Ascending aorta (tissue), 2 donors: Measurements from ENCODE around the gene PSORS1C2. TPM values are rescaled to one million over a fixed set of nuclear protein-coding genes. Genes with fewer than 3 reads are reported as not detected.

ENCODE experiments used
- DNase-seq, 2 donors: peaks; one replicate each; pipeline ENCODE4 v3.0.0-alpha.2; 2019; ENCODE audit warnings: low spot score in 2 of 2
- H3K27ac ChIP-seq, 2 donors: fragments of 200-600 bp; sonication (generic); one replicate each; pipeline ENCODE4 v1.5.1; 2016 to 2017; ENCODE audit warnings: mild to moderate bottlenecking in 1 of 2
- H3K27me3 ChIP-seq: fragments of 200-600 bp; sonication (generic); one replicate; pipeline ENCODE4 v1.5.1; 2017
- H3K36me3 ChIP-seq, 2 donors: fragments of 200-600 bp; sonication (generic); one replicate each; pipeline ENCODE4 v1.5.1; 2016
- H3K4me1 ChIP-seq, 2 donors: fragments of 200-600 bp; sonication (generic); one replicate each; pipeline ENCODE4 v1.5.1; 2016 to 2017; ENCODE audit warnings: mild to moderate bottlenecking in 1 of 2
- H3K4me3 ChIP-seq, 2 donors: fragments of 200-600 bp; sonication (generic); one replicate each; pipeline ENCODE4 v1.5.1; 2016 to 2017; ENCODE audit warnings: mild to moderate bottlenecking in 1 of 2
- H3K9me3 ChIP-seq, 2 donors: fragments of 200-600 bp; sonication (generic); one replicate each; pipeline ENCODE4 v1.5.1; 2016
- CTCF ChIP-seq, 3 experiments: fragments of 200-600 bp in 2 of 3; fragments of 450-650 bp in 1 of 3; sonication (generic) in 2 of 3; IDR thresholded peaks; one replicate each; pipeline ENCODE4 v1.5.1; 2016 to 2019; ENCODE audit warnings: antibody characterized with exemption in 3 of 3, mild to moderate bottlenecking in 1 of 3, moderate library complexity in 1 of 3
- intact Hi-C: fragments of 100-400 bp; cut with DNase I; formaldehyde crosslinking; loops from one replicate; pipeline ENCODE4 v1.15.1; 2023
- total RNA-seq: library from RNA; depleted of rRNA; stranded (reverse); fragments of >200 nt; gene quantifications from one replicate; pipeline ENCODE4 v1.1.0, GENCODE V29; 2016

PSORS1C2 gene
- total RNA-seq, 1 donor from 2014 or later: 5.2 TPM

- no peak for TF ChIP-seq CTCF (IDR thresholded peaks at IDR 0.05)
- no peak overlapping the region for H3K27ac ChIP-seq
- no peaks in the 10 kb centered on the region for H3K36me3 ChIP-seq
- H3K4me3 ChIP-seq: no peak overlapping the region
- DNase-seq: no peak
- no peaks in the 10 kb centered on the region for H3K9me3 ChIP-seq
- H3K27me3 ChIP-seq: no peaks in the 10 kb centered on the region
- H3K4me1 ChIP-seq: no peaks in the 10 kb centered on the region
- intact Hi-C loops: no loop called here
Measured at GRCh38 chr6:31096656-31097055, 42.2 kb downstream of the PSORS1C2 start.

- H3K4me3 ChIP-seq: no peak overlapping the region
- no peaks in the 10 kb centered on the region for H3K9me3 ChIP-seq
- no peaks in the 10 kb centered on the region for H3K27me3 ChIP-seq
- intact Hi-C loops: no loop called here
- H3K27ac ChIP-seq: no peak overlapping the region
- no peaks in the 10 kb centered on the region for H3K4me1 ChIP-seq
- no peak for DNase-seq
- H3K36me3 ChIP-seq: no peaks in the 10 kb centered on the region
- TF ChIP-seq CTCF (IDR thresholded peaks at IDR 0.05): no peak
Measured at GRCh38 chr6:31096215-31096614, 42.7 kb downstream of the PSORS1C2 start.

GRCh38 chr6:31094389-31094881 is 44.4 kb downstream of the PSORS1C2 start:
- intact Hi-C loops: no loop called here
- TF ChIP-seq CTCF (IDR thresholded peaks at IDR 0.05): no peak
- Histone ChIP-seq H3K9me3 (no peaks in the 10 kb centered on the region), H3K4me3 (no peak overlapping the region), H3K27ac (no peak overlapping the region), H3K4me1 (no peaks in the 10 kb centered on the region), H3K27me3 (no peaks in the 10 kb centered on the region), H3K36me3 (no peaks in the 10 kb centered on the region)
- no peak for DNase-seq

- no peaks in the 10 kb centered on the region for H3K4me1 ChIP-seq
- DNase-seq: no peak
- H3K4me3 ChIP-seq: no peak overlapping the region
- H3K27ac ChIP-seq: no peak overlapping the region
- TF ChIP-seq CTCF (IDR thresholded peaks at IDR 0.05): no peak
- no peaks in the 10 kb centered on the region for H3K9me3 ChIP-seq
- H3K27me3 ChIP-seq: no peaks in the 10 kb centered on the region
- intact Hi-C loops: no loop called here
- no peaks in the 10 kb centered on the region for H3K36me3 ChIP-seq
Measured at GRCh38 chr6:31092769-31093505, 45.9 kb downstream of the PSORS1C2 start.

GRCh38 chr6:31092238-31092637 is 46.6 kb downstream of the PSORS1C2 start:
- Histone ChIP-seq H3K36me3 (no peaks in the 10 kb centered on the region), H3K9me3 (no peaks in the 10 kb centered on the region), H3K27ac (no peak overlapping the region), H3K4me3 (no peak overlapping the region), H3K27me3 (no peaks in the 10 kb centered on the region), H3K4me1 (peaks cover 0 to 1% of the 10 kb centered on the region in 2 donors)
- intact Hi-C loops: no loop called here
- TF ChIP-seq CTCF (IDR thresholded peaks at IDR 0.05): no peak
- DNase-seq: no peak
